Nephron (organoid): Measurements from ENCODE around the gene TBC1D22B.

Experiments
- H3K27ac Mint-ChIP-seq, 3 experiments: 2 replicates each; pipeline ENCODE4 v1.8.0; 2020; ENCODE audit warnings: mixed read lengths in 3 of 3, mild to moderate bottlenecking in 2 of 3, moderate library complexity in 1 of 3
- H3K27me3 Mint-ChIP-seq: 2 replicates; pipeline ENCODE4 v1.8.0; 2021; ENCODE audit warnings: low read depth, mild to moderate bottlenecking, moderate library complexity, mixed read lengths
- H3K36me3 Mint-ChIP-seq: 2 replicates; pipeline ENCODE4 v1.8.0; 2020; ENCODE audit warnings: low read depth, mixed read lengths
- H3K4me1 Mint-ChIP-seq: 2 replicates; pipeline ENCODE4 v1.8.0; 2020; ENCODE audit warnings: mixed read lengths
- H3K4me3 Mint-ChIP-seq, 3 experiments: 2 replicates each; pipeline ENCODE4 v1.8.0; 2020; ENCODE audit warnings: mild to moderate bottlenecking in 3 of 3, mixed read lengths in 3 of 3, moderate library complexity in 2 of 3
- H3K9me3 Mint-ChIP-seq: 2 replicates; pipeline ENCODE4 v1.8.0; 2020; ENCODE audit warnings: mixed read lengths
- CTCF ChIP-seq, 3 experiments: fragments of 200-600 bp; sonication (generic); IDR thresholded peaks; one replicate each; pipeline ENCODE4 v1.5.0; 2021; ENCODE audit warnings: antibody characterized with exemption in 3 of 3; ENCODE audit not compliant: unreplicated experiment in 3 of 3

The TBC1D22B gene

GRCh38 chr6:37302086-37302686, 44.6 kb downstream of the TBC1D22B start:
- Mint-ChIP-seq H3K4me1 (peaks cover 24% of the 10 kb centered on the region), H3K36me3 (peaks cover 67% of the 10 kb centered on the region), H3K27ac (no peak overlapping the region), H3K4me3 (no peak overlapping the region), H3K9me3 (no peaks in the 10 kb centered on the region), H3K27me3 (no peaks in the 10 kb centered on the region)
- no peak for TF ChIP-seq CTCF (IDR thresholded peaks at IDR 0.05; ENCODE audit: unreplicated experiment in 3 of 3)

- Mint-ChIP-seq H3K9me3 (no peaks in the 10 kb centered on the region), H3K4me1 (peaks cover 30% of the 10 kb centered on the region), H3K36me3 (peaks cover 59% of the 10 kb centered on the region), H3K27ac (peak overlapping the region in 2 of 3 experiments; percentile 15 to 62), H3K27me3 (no peaks in the 10 kb centered on the region), H3K4me3 (no peak overlapping the region)
- TF ChIP-seq CTCF (IDR thresholded peaks at IDR 0.05; ENCODE audit: unreplicated experiment in 3 of 3), result no peak
Observed at GRCh38 chr6:37303091-37303660, 45.6 kb downstream of the TBC1D22B start.

- TF ChIP-seq CTCF (IDR thresholded peaks at IDR 0.05; ENCODE audit: unreplicated experiment in 3 of 3), result peak; percentile 58 to 65 (median 60)
- peak overlapping the region in 2 of 3 experiments; percentile 15 to 46 for H3K27ac Mint-ChIP-seq
- H3K4me1 Mint-ChIP-seq, result peaks cover 34% of the 10 kb centered on the region
- H3K9me3 Mint-ChIP-seq, result no peaks in the 10 kb centered on the region
- H3K27me3 Mint-ChIP-seq, result no peaks in the 10 kb centered on the region
- no peak overlapping the region for H3K4me3 Mint-ChIP-seq
- peaks cover 56% of the 10 kb centered on the region for H3K36me3 Mint-ChIP-seq
Observed at GRCh38 chr6:37303891-37304503, 46.4 kb downstream of the TBC1D22B start.

- Mint-ChIP-seq H3K27ac (no peak overlapping the region), H3K4me1 (peaks cover 40% of the 10 kb centered on the region), H3K4me3 (no peak overlapping the region), H3K27me3 (no peaks in the 10 kb centered on the region), H3K36me3 (peaks cover 53% of the 10 kb centered on the region), H3K9me3 (no peaks in the 10 kb centered on the region)
- TF ChIP-seq CTCF (IDR thresholded peaks at IDR 0.05; ENCODE audit: unreplicated experiment in 3 of 3), result no peak
Observed at GRCh38 chr6:37304766-37305165, 47.2 kb downstream of the TBC1D22B start.

GRCh38 chr6:37305841-37306425, 48.4 kb downstream of the TBC1D22B start:
- H3K9me3 Mint-ChIP-seq, result no peaks in the 10 kb centered on the region
- no peak overlapping the region for H3K27ac Mint-ChIP-seq
- H3K4me3 Mint-ChIP-seq, result no peak overlapping the region
- no peak for TF ChIP-seq CTCF (IDR thresholded peaks at IDR 0.05; ENCODE audit: unreplicated experiment in 3 of 3)
- peaks cover 45% of the 10 kb centered on the region for H3K36me3 Mint-ChIP-seq
- H3K27me3 Mint-ChIP-seq, result no peaks in the 10 kb centered on the region
- H3K4me1 Mint-ChIP-seq, result peaks cover 40% of the 10 kb centered on the region
